Left ventricle myocardium inferior (tissue), 1 donor: ENCODE data around the gene ZMYND15. TPM values are rescaled to one million over a fixed set of nuclear protein-coding genes. Genes with fewer than 3 reads are reported as not detected.

Experiments used
- DNase-seq: peaks from one replicate; pipeline ENCODE4 v3.0.0-alpha.2; 2020
- H3K27ac ChIP-seq: fragments of 200-600 bp; replicated peaks from 2 replicates; pipeline ENCODE4 v1.8.0; 2021
- H3K27me3 ChIP-seq: fragments of 200-600 bp; 2 replicates; pipeline ENCODE4 v1.8.0; 2021; ENCODE audit warnings: low read depth
- H3K36me3 ChIP-seq: fragments of 200-600 bp; 2 replicates; pipeline ENCODE4 v1.8.0; 2021
- H3K4me1 ChIP-seq: fragments of 200-600 bp; 2 replicates; pipeline ENCODE4 v1.8.0; 2021
- H3K4me3 ChIP-seq: fragments of 200-600 bp; 2 replicates; pipeline ENCODE4 v1.8.0; 2021; ENCODE audit warnings: mild to moderate bottlenecking, moderate library complexity
- H3K9me3 ChIP-seq: fragments of 200-600 bp; replicated peaks from 2 replicates; pipeline ENCODE4 v1.8.0; 2021
- CTCF ChIP-seq: fragments of 200-600 bp; IDR thresholded peaks from 2 replicates; pipeline ENCODE4 v1.8.0; 2021; ENCODE audit warnings: antibody characterized with exemption, mild to moderate bottlenecking, borderline replicate concordance
- intact Hi-C: fragments of 100-400 bp; cut with micrococcal nuclease; formaldehyde crosslinking; loops from one replicate; pipeline ENCODE4 v1.11.0; 2022
- total RNA-seq: library from RNA; stranded (reverse); fragmentation: NEBNext Ultra II Directional; extraction: Animal tissue kit (Norgen Biotek cat#: 25700); gene quantifications from one replicate; pipeline ENCODE4 v1.2.1, GENCODE V29; 2021
- donor health status: DM: no; HTN: yes; CAD: no; lungs with severe emphysema.

The ZMYND15 gene
- total RNA-seq, 1 donor from 2014 or later: 0.08 TPM

GRCh38 chr17:4748686-4749085, 9.1 kb downstream of the ZMYND15 start:
- no peak overlapping the region for H3K4me3 ChIP-seq
- DNase-seq: no peak
- peaks cover 21% of the 10 kb centered on the region for H3K4me1 ChIP-seq
- TF ChIP-seq CTCF: no peak
- peaks cover 70% of the 10 kb centered on the region for H3K27me3 ChIP-seq
- no peaks in the 10 kb centered on the region for H3K36me3 ChIP-seq
- intact Hi-C loops: no loop called here
- no peak overlapping the region for H3K27ac ChIP-seq
- H3K9me3 ChIP-seq: no peaks in the 10 kb centered on the region

- Histone ChIP-seq H3K27ac (no peak overlapping the region), H3K4me1 (peaks cover 12% of the 10 kb centered on the region), H3K36me3 (no peaks in the 10 kb centered on the region), H3K4me3 (no peak overlapping the region), H3K27me3 (peaks cover 69% of the 10 kb centered on the region), H3K9me3 (no peaks in the 10 kb centered on the region)
- no peak for DNase-seq
- TF ChIP-seq CTCF: no peak
- intact Hi-C loops: no loop called here
Observed at GRCh38 chr17:4750606-4751005, 11.0 kb downstream of the ZMYND15 start.

- no peak for DNase-seq
- TF ChIP-seq CTCF: no peak
- no peaks in the 10 kb centered on the region for H3K9me3 ChIP-seq
- H3K27me3 ChIP-seq: peaks cover 62% of the 10 kb centered on the region
- H3K4me3 ChIP-seq: no peak overlapping the region
- no peak overlapping the region for H3K27ac ChIP-seq
- intact Hi-C loops: no loop called here
- peaks cover 11% of the 10 kb centered on the region for H3K4me1 ChIP-seq
- no peaks in the 10 kb centered on the region for H3K36me3 ChIP-seq
Observed at GRCh38 chr17:4751932-4752331, 12.3 kb downstream of the ZMYND15 start.

DNA sequence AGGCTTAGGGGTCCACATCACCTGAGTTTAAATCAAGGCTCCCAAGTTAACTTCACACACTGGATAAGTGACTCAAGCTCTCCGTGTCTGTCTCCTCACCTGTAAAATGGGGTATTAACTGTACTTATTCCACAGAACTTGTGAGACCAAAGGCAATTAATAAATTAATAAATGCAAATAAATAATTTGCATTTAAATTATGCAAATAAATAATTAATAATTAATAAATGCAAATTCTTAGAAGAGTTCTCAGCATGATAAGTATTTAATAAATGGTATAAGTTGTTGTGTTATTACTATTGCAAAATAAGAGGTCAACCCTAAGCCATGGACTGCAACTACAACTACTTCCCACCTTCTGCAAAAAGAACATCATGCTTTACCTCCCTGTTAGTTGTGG, 13.8 kb downstream of the ZMYND15 start:
- Histone ChIP-seq H3K27me3 (peaks cover 70% of the 10 kb centered on the region), H3K4me3 (no peak overlapping the region), H3K4me1 (peaks cover 2% of the 10 kb centered on the region), H3K9me3 (no peaks in the 10 kb centered on the region), H3K36me3 (no peaks in the 10 kb centered on the region), H3K27ac (no peak overlapping the region)
- intact Hi-C loops: no loop called here
- no peak for TF ChIP-seq CTCF
- DNase-seq: no peak

- DNase-seq: no peak
- H3K4me1 ChIP-seq: no peaks in the 10 kb centered on the region
- no peak overlapping the region for H3K27ac ChIP-seq
- intact Hi-C loops: no loop called here
- TF ChIP-seq CTCF: no peak
- H3K4me3 ChIP-seq: no peak overlapping the region
- H3K36me3 ChIP-seq: no peaks in the 10 kb centered on the region
- H3K9me3 ChIP-seq: no peaks in the 10 kb centered on the region
- H3K27me3 ChIP-seq: peaks cover 50% of the 10 kb centered on the region
Observed at GRCh38 chr17:4759776-4760236, 20.2 kb downstream of the ZMYND15 start.

- intact Hi-C loops: no loop called here
Observed at GRCh38 chr17:4764595-4764994, 25.0 kb downstream of the ZMYND15 start.

More at GRCh38 chr17:4764595-4764994, 25.0 kb downstream of the ZMYND15 start:
- Histone ChIP-seq H3K36me3 (no peaks in the 10 kb centered on the region), H3K27ac (no peak overlapping the region), H3K9me3 (no peaks in the 10 kb centered on the region), H3K4me1 (no peaks in the 10 kb centered on the region), H3K4me3 (no peak overlapping the region), H3K27me3 (peaks cover 25% of the 10 kb centered on the region)
- no peak for DNase-seq
- TF ChIP-seq CTCF: no peak
